GM12878 (cell line): ENCODE results near the gene TRIM7. TPM values are rescaled to one million over a fixed set of nuclear protein-coding genes. Genes with fewer than 3 reads are reported as not detected.

Experiments used
- ATAC-seq: fragments of 200-7000 bp; cut with Tn5 transposase; 3 replicates; pipeline ENCODE4 v1.9.1; 2020; ENCODE audit warnings: mild to moderate bottlenecking, moderate library complexity
- BruUV-seq: library from RNA; stranded (reverse); fragments of 400-500 nt; replicated peaks from 2 replicates; lab custom pipeline; 2021; lab: Mats Ljungman, UMichigan
- CTCF ChIA-PET: fragments of 300-600 bp; sonication (Branson Sonifier 250); formaldehyde crosslinking; extraction: SDS; loops from one replicate; lab custom pipeline; 2021; ENCODE audit warnings: inconsistent platforms; lab: Yijun Ruan, JAX
- POLR2A ChIA-PET: fragments of 350-600 bp; formaldehyde crosslinking; extraction: SDS; loops from one replicate; lab custom pipeline; 2021; ENCODE audit warnings: inconsistent platforms; lab: Charles Lee
- RAD21 ChIA-PET: fragments of 300-600 bp; sonication (Branson Sonifier 250); formaldehyde crosslinking; loops from one replicate; lab custom pipeline; 2023; ENCODE audit warnings: antibody characterized with exemption; ENCODE audit not compliant: unreplicated experiment; lab: Charles Lee
- SMC1A ChIA-PET: fragments of 300-600 bp; sonication (Branson Sonifier 250); formaldehyde crosslinking; loops from one replicate; lab custom pipeline; 2023; ENCODE audit not compliant: unreplicated experiment, uncharacterized antibody; lab: Charles Lee
- DNase-seq: peaks from one replicate; pipeline ENCODE4 v3.0.0-alpha.2; 2011; ENCODE audit warnings: low read depth, low spot score
- FAIRE-seq: peaks from 3 replicates; lab custom pipeline; 2011; peaks lifted over from hg19 to GRCh38; lab: Jason Lieb, UNC
- H2AFZ ChIP-seq: 2 replicates; pipeline ENCODE4 v1.6.0; 2011; ENCODE audit warnings: low read depth, low read length, control low read depth; ENCODE audit not compliant: control insufficient read depth
- H3K27ac ChIP-seq: 2 replicates; pipeline ENCODE4 v1.5.1; 2011; ENCODE audit warnings: control low read depth; ENCODE audit not compliant: control insufficient read depth, insufficient read depth
- H3K27me3 ChIP-seq, 2 experiments: replicated peaks in 1 of 2; 2 replicates each; pipeline versions ENCODE4 v1.6.0 to v1.6.1; 2011; ENCODE audit warnings: low read length in 1 of 2; ENCODE audit not compliant: control insufficient read depth in 2 of 2, insufficient read depth in 2 of 2
- H3K36me3 ChIP-seq, 2 experiments: 2 replicates each; pipeline ENCODE4 v1.5.1; 2011; ENCODE audit warnings: low read length in 1 of 2; ENCODE audit not compliant: control insufficient read depth in 2 of 2, insufficient read depth in 2 of 2
- H3K4me1 ChIP-seq: 2 replicates; pipeline ENCODE4 v1.6.1; 2011; ENCODE audit warnings: mild to moderate bottlenecking, low read length, moderate library complexity, mixed read lengths; ENCODE audit not compliant: control insufficient read depth, insufficient read depth
- H3K4me2 ChIP-seq: 2 replicates; pipeline ENCODE4 v1.6.0; 2011; ENCODE audit warnings: control low read depth; ENCODE audit not compliant: control insufficient read depth, insufficient read depth
- H3K4me3 ChIP-seq: fragments of 200-600 bp; sonication (generic); 2 replicates; pipeline ENCODE4 v1.5.1; 2016
- H3K79me2 ChIP-seq: 2 replicates; pipeline ENCODE4 v1.6.0; 2011; ENCODE audit warnings: low read length; ENCODE audit not compliant: control insufficient read depth, insufficient read depth
- H3K9ac ChIP-seq: 2 replicates; pipeline ENCODE4 v1.8.0; 2011; ENCODE audit warnings: low read length, control low read depth, mixed read lengths; ENCODE audit not compliant: control insufficient read depth, insufficient read depth
- H3K9me3 ChIP-seq: replicated peaks from 3 replicates; pipeline ENCODE4 v1.5.1; 2011; ENCODE audit warnings: mild to moderate bottlenecking, low read length; ENCODE audit not compliant: control insufficient read depth, insufficient read depth
- H4K20me1 ChIP-seq: 2 replicates; pipeline ENCODE4 v1.6.0; 2011; ENCODE audit not compliant: control insufficient read depth, insufficient read depth
- CBFB ChIP-seq: IDR thresholded peaks from 2 replicates; pipeline ENCODE4 v1.6.1; 2016; ENCODE audit warnings: antibody characterized with exemption, low read depth
- CHD2 ChIP-seq: IDR thresholded peaks from 2 replicates; pipeline ENCODE4 v1.6.1; 2011; ENCODE audit warnings: low read depth, low read length, improper control_type of control experiment, borderline replicate concordance
- CTCF ChIP-seq, 3 experiments: IDR thresholded peaks in 2 of 3; conservative IDR thresholded peaks in 1 of 3; 2 replicates each; pipeline ENCODE4 v1.5.1; 2011; ENCODE audit warnings: low read depth in 3 of 3, low read length in 3 of 3, mild to moderate bottlenecking in 3 of 3, control low read depth in 2 of 3, moderate library complexity in 2 of 3, inconsistent platforms in 1 of 3, mixed read lengths in 1 of 3; ENCODE audit not compliant: control insufficient read depth in 2 of 3, insufficient read depth in 1 of 3; ENCODE audit errors: extremely low read depth in 1 of 3
- E4F1 ChIP-seq: fragments of 450-650 bp; IDR thresholded peaks from 2 replicates; pipeline ENCODE4 v1.6.1; 2018; ENCODE audit warnings: borderline replicate concordance, mild to moderate bottlenecking; ENCODE audit not compliant: partially characterized antibody
- IRF3 ChIP-seq: fragments of 450-650 bp; IDR thresholded peaks from 2 replicates; pipeline ENCODE4 v1.6.1; 2014; ENCODE audit warnings: mild to moderate bottlenecking
- MYC ChIP-seq: IDR thresholded peaks from 2 replicates; pipeline ENCODE4 v1.6.1; 2011; ENCODE audit warnings: mild to moderate bottlenecking, low read length, moderate library complexity, inconsistent platforms; ENCODE audit not compliant: insufficient read depth, insufficient replicate concordance, insufficient read length, severe bottlenecking
- YY1 ChIP-seq: IDR thresholded peaks from 2 replicates; pipeline ENCODE4 v1.6.1; 2011; ENCODE audit warnings: low read depth, mild to moderate bottlenecking, low read length
- ZNF384 ChIP-seq: IDR thresholded peaks from 2 replicates; pipeline ENCODE4 v1.6.1; 2012; ENCODE audit warnings: low read depth, mild to moderate bottlenecking, low read length, improper control_type of control experiment, borderline replicate concordance
- ZNF687 ChIP-seq: fragments of 450-650 bp; IDR thresholded peaks from 2 replicates; pipeline ENCODE4 v1.6.1; 2017; ENCODE audit warnings: mild to moderate bottlenecking, moderate library complexity
- ZZZ3 ChIP-seq: IDR thresholded peaks from 2 replicates; pipeline ENCODE4 v1.6.1; 2011; ENCODE audit warnings: low read depth; ENCODE audit not compliant: control insufficient read depth, insufficient read length
- WGBS: methylation state at CpG from one replicate; pipeline ENCODE4 v1.1.6; 2016; ENCODE audit warnings: low lambda C conversion rate; ENCODE audit not compliant: insufficient replicate concordance, insufficient coverage; ENCODE audit errors: missing lambda C conversion rate; 5-methylcytosine and 5-hydroxymethylcytosine counted together
- in situ Hi-C: fragments of 300-500 bp; cut with MboI; formaldehyde crosslinking; loops from 9 replicates; pipeline ENCODE4 v1.14.3; 2018; ENCODE audit warnings: mixed read lengths
- intact Hi-C: fragments of 100-400 bp; cut with micrococcal nuclease; formaldehyde crosslinking; loops from one replicate; pipeline ENCODE4 v1.14.2; 2022; ENCODE audit not compliant: unreplicated experiment
- polyA plus RNA-seq, 11 experiments: library from polyadenylated mRNA; depleted of rRNA in 4 of 11; unstranded in 6 of 11; stranded (reverse) in 5 of 11; fragments of >200 nt; fragmentation: Nextera tagmentation in 4 of 11; fragmentation: Illumina TruSeq in 1 of 11; extraction: Ambion mirVana in 4 of 11; extraction: Trizol in 1 of 11; gene quantifications; 1 replicate in 1 of 11; 2 replicates in 10 of 11; pipeline versions ENCODE4 v1.2.1 to v1.2.3, GENCODE V29; 2011 to 2016; ENCODE audit warnings: inconsistent platforms in 2 of 11, missing spikeins in 2 of 11, low read depth in 1 of 11
- total RNA-seq, 4 experiments: library from RNA; depleted of rRNA in 3 of 4; stranded (reverse); fragments of >200 nt in 3 of 4; fragmentation: Illumina TruSeq in 1 of 4; extraction: Trizol in 1 of 4; gene quantifications; 2 replicates each; pipeline versions ENCODE4 v1.2.1 to v1.2.3, GENCODE V29; 2013 to 2021

The TRIM7 gene
- total and polyA plus RNA-seq, 10 of the 15 experiments (the other 5 are each of a cell fraction or from before 2014, with no cell fraction given) = 0.02 to 1.6 (median 0.41) TPM

- no peak for TF ChIP-seq CTCF (IDR thresholded peaks at IDR 0.05 in 2 of 3, conservative IDR thresholded peaks at IDR 0.05 in 1 of 3; ENCODE audit: control insufficient read depth in 2 of 3, extremely low read depth in 1 of 3, insufficient read depth in 1 of 3, low read depth in 3 of 3, low read length in 3 of 3)
- TF ChIP-seq E4F1 = no peak
- TF ChIP-seq MYC = no peak
- no peak for TF ChIP-seq YY1
- no peak for TF ChIP-seq CHD2
- no peak for TF ChIP-seq CBFB
Measured at GRCh38 chr5:181203777-181204112, 1.3 kb downstream of the TRIM7 start (continued).

GRCh38 chr5:181203093-181203711 is 1.8 kb downstream of the TRIM7 start:
- FAIRE-seq (no peak), ATAC-seq (no peak), DNase-seq (no peak)
- no peaks in the 10 kb centered on the region for H3K36me3 ChIP-seq
- no TSS peak for BruUV-seq
- ChIA-PET CTCF (interaction anchor here (2.6 to 8.2 kb wide), 2 partner anchors 12 to 18 kb away, joined by 7 to 96 read pairs; no protein-coding TSS in a partner anchor), RAD21 (no interaction called here), POLR2A (interaction anchor here (2.9 kb wide), 1 partner anchor 11 kb away, joined by 16 read pairs; no protein-coding TSS in a partner anchor), SMC1A (interaction anchor here (1.9 to 6.5 kb wide), 2 partner anchors 10 to 19 kb away, joined by 4 to 32 read pairs; no protein-coding TSS in a partner anchor)
- intact Hi-C loops (no loop called here), in situ Hi-C loops (no loop called here)
- H3K9ac ChIP-seq = no peak overlapping the region
- H3K4me2 ChIP-seq = no peak overlapping the region
- H2AFZ ChIP-seq = no peak overlapping the region
- H3K4me3 ChIP-seq = peak overlapping the region; percentile 70; the same call in 1 of the 2 replicates
- H3K27me3 ChIP-seq = peaks cover 4 to 8% of the 10 kb centered on the region in 2 experiments; a peak in 3 of 4 replicates
- H3K27ac ChIP-seq = no peak overlapping the region
- WGBS = 67% methylated on average over 11 of the region's 11 CpGs
- H4K20me1 ChIP-seq = no peaks in the 10 kb centered on the region
- no peaks in the 10 kb centered on the region for H3K9me3 ChIP-seq
- no peaks in the 10 kb centered on the region for H3K79me2 ChIP-seq
- H3K4me1 ChIP-seq = peaks cover 29% of the 10 kb centered on the region
- TF ChIP-seq IRF3 (no peak), ZNF687 (no peak), ZZZ3 (no peak), ZNF384 (no peak)
